Measurements from ENCODE around the gene MYO1B.
"Not testable (repeated sequence)": the region's sequence is repeated elsewhere in the genome, so short reads cannot be mapped to it uniquely, and the experiment has no call there.

Gene MYO1B

DNA sequence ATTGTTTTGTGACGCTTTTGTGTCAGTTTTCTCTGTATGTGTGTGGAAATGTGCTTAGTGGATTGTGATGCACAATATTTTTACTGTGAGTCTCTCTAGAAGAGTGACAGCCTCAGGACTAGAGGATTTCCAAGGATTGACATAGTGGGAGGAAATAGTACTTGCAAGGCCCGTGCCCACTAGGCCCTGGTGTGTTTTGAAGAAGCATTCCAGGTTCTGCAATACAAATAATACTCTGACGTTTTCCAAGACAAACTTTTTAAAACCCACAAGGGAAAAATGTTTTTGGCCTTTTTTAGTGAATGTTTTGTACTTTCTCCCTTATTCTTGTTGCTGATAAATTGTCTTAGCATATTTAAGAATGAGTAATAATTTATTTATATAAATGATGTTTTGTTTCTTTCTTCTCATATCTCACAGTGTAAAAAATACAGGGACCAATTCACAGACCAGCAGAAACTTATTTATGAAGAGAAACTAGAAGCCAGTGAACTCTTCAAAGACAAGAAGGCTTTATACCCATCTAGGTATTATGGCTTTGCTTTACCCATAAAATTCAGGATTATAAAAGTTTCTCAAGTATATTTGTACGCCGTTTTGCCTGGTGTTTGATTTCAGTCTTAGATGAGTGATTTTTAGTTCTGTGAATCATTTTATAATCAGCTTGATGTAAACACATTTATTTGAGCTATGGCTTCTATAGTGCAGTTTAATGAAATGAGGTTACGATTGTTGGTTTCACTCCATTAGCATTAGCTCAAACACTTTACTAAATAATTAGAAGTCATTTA is 165.6 kb downstream of the MYO1B start:
- DNase-seq (ENCODE audit: low read depth) = no peak

GRCh38 chr2:191411472-191411871 is 166.3 kb downstream of the MYO1B start:
- DNase-seq (ENCODE audit: low read depth) = no peak

- no peak for DNase-seq (ENCODE audit: low read depth)
Measured at GRCh38 chr2:191412353-191412752, 167.1 kb downstream of the MYO1B start.

- no peak for DNase-seq (ENCODE audit: low read depth)
Measured at GRCh38 chr2:191415101-191415500, 169.9 kb downstream of the MYO1B start.

- no peak for DNase-seq (ENCODE audit: low read depth)
Measured at GRCh38 chr2:191415858-191416257, 170.7 kb downstream of the MYO1B start.

DNA sequence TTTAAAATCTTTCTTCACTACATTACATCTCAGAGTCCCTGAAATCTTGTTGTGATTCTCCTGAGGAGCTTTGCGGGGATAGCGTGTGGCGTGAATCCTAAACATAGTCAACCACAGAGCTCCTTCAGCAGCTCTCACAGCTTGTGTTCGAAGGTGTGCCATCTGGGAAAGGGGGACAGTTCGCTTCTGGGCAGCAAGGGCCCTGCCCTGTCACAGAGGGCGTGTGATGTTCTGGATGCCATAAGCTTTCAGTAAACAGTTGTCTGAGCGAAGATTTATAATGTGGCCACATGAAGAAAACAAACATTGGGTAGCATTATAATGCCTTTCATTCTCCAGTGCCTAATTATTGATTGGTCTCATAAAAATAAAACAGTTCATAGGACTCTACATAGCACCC is 172.5 kb downstream of the MYO1B start:
- DNase-seq (ENCODE audit: low read depth) = no peak

GRCh38 chr2:191421950-191422349 is 176.7 kb downstream of the MYO1B start:
- no peak for DNase-seq (ENCODE audit: low read depth)

DNA sequence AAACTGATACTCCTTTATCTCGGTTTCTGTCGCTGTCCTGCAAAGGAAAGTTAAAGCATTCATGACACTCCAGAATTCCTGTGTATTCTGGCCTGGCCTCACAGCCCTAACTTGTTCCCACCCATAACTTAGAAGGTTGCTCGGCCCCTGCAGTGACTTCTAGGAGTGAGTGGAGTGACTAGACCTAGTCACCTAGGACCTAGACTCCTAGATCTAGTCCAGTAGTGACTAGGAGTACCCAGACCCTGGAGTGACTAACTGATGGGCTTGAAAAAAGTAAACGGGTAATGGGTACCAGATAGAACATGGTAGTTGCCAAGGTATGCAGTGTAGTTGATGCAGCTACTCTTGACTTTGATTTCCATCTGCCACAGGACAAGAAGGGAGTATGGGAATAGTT is 181.8 kb downstream of the MYO1B start:
- DNase-seq (ENCODE audit: low read depth) = no peak

DNA sequence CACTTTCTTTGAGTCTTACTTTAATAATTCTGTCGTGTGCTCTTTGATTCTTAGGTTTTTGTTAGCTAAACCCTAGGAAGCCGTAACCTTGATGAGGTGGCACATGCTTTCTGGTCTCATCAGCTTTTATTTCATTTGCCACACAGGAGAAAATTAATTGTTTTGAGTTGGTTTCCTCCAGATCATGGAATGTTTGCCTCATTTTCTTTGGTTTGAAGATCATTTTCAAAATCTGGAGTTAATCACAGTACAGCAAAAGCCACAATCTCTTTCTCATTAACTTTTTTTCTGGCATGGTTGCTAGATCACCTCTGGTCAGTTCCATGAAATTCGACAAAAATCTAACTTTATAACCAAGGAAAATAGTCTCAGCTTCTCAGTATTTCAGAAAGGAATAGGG is 182.9 kb downstream of the MYO1B start:
- no peak for DNase-seq (ENCODE audit: low read depth)

- no peak for DNase-seq (ENCODE audit: low read depth)
Measured at GRCh38 chr2:191430476-191430875, 185.3 kb downstream of the MYO1B start.

DNA sequence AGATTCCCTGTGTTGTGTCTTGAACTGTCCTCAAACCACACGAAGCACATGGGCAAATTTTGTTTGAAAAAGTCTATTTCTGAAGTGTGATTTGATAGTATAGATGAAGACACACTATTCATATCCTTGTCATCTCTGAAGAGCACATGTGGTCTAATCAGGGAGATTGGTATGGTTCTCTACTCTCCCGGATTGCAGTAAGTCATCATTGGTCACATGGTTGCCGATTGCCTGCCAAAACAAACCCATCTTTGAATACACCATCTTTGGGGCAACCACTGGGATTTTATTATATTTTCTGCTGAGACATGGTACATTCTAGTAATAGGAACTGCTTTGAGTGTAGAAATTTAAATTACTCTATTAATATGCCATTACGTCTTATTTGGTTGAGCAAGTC is 186.9 kb downstream of the MYO1B start:
- DNase-seq (ENCODE audit: low read depth) = no peak

DNA sequence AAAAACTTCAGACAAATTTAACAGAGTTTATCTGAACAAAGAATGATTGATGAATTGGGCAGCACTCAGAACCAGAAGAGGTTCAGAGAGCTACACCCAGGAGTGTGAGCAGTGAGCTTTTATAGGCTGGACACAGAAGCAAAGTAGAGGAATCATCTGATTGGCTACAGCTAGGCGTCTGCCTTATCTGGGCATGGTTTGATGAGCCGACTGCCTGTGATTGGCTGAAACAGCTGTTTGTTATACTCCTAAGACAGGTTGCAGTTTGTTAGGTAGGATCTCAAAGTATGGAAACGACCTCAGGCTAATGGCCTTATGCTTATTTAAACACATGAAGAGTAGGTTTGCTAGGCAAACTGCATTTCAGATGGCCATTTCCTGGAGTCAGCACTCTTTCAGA is 188.9 kb downstream of the MYO1B start:
- no peak for DNase-seq (ENCODE audit: low read depth)

- DNase-seq (ENCODE audit: low read depth) = no peak
Measured at GRCh38 chr2:191435141-191435540, 189.9 kb downstream of the MYO1B start.

GRCh38 chr2:191436368-191437055 is 191.3 kb downstream of the MYO1B start:
- no peak for DNase-seq (ENCODE audit: low read depth)

GRCh38 chr2:191439481-191439880 is 194.3 kb downstream of the MYO1B start:
- no peak for DNase-seq (ENCODE audit: low read depth)

- DNase-seq (ENCODE audit: low read depth) = no peak
Measured at GRCh38 chr2:191441496-191442214, 196.5 kb downstream of the MYO1B start.

GRCh38 chr2:191443446-191443845 is 198.2 kb downstream of the MYO1B start:
- DNase-seq (ENCODE audit: low read depth) = no peak

- no peak for DNase-seq (ENCODE audit: low read depth)
Measured at GRCh38 chr2:191446910-191447309, 201.7 kb downstream of the MYO1B start.

DNA sequence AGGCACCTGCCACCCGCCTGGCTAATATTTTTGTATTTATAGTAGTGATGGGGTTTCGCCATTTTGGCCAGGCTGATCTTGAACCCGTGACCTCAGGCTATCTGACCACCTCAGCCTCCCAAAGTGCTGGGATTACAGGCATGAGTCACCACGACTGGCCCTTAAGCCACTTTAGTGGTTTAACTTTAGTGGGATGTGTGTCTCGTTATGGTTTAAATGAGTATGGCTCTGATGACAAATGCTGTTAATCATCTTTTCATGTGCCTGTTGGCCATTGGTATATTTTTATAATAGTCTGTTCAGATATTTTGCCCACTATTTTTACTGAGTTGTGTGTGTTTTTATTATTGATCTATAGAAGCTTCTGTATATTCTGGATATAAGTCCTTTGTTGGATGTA is 205.9 kb downstream of the MYO1B start:
- no peak for DNase-seq (ENCODE audit: low read depth)

- no peak for DNase-seq (ENCODE audit: low read depth)
Measured at GRCh38 chr2:191452065-191452464, 206.9 kb downstream of the MYO1B start.

DNA sequence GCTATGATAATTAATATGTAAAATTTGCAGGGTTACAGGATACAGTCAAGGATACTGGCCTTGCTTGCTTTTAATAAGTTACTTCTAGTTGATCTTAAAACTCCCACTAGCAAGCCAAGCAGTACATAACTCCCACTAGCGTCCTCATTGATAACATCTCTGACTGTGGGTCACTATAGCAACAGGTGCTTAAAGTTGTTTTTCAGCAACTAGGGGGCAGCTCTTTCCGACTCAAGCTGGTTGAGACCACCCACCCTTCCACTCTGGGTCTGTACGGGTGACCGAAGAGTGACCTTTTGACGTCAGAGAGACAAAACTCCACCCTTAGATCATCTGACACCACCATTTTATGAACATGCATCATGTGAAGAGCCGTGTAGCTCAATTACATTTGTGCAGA is 208.6 kb downstream of the MYO1B start:
- no peak for DNase-seq (ENCODE audit: low read depth)

- DNase-seq (ENCODE audit: low read depth) = not testable (repeated sequence)
Measured at GRCh38 chr2:191456506-191456905, 211.3 kb downstream of the MYO1B start.

- no peak for DNase-seq (ENCODE audit: low read depth)
Measured at GRCh38 chr2:191459158-191459557, 214.0 kb downstream of the MYO1B start.
